Measurements from ENCODE around the gene ERBB3.

ERBB3 gene

GRCh38 chr12:56104815-56105608 lies 25.0 kb downstream of the ERBB3 start (continued):
- TF ChIP-seq TSHZ1 (tag by site-specific recombination; IDR thresholded peaks at IDR 0.05; ENCODE audit: borderline replicate concordance) (peak; percentile 14; the same call in 1 of the 2 replicates), ZNF157 (tag by site-specific recombination; IDR thresholded peaks at IDR 0.05) (no peak), HOXA7 (CRISPR knock-in tag; IDR thresholded peaks at IDR 0.05; ENCODE audit: borderline replicate concordance) (no peak), ZFP37 (tag by site-specific recombination; IDR thresholded peaks at IDR 0.05) (no peak; the same call in 1 of the 2 replicates), ZNF112 (tag by site-specific recombination; IDR thresholded peaks at IDR 0.05) (no peak), AEBP2 (tag by site-specific recombination; IDR thresholded peaks at IDR 0.05; ENCODE audit: borderline replicate concordance) (no peak), ZNF510 (tag by site-specific recombination; IDR thresholded peaks at IDR 0.05; ENCODE audit: insufficient replicate concordance) (no peak), SP7 (tag by site-specific recombination; IDR thresholded peaks at IDR 0.05) (no peak), TRIM28 (IDR thresholded peaks at IDR 0.05; ENCODE audit: borderline replicate concordance, low read length) (no peak), ZNF138 (tag by site-specific recombination; IDR thresholded peaks at IDR 0.05; ENCODE audit: borderline replicate concordance) (no peak), ZNF354C (tag by site-specific recombination; IDR thresholded peaks at IDR 0.05; ENCODE audit: borderline replicate concordance, low read depth) (no peak), PRDM10 (tag by site-specific recombination; IDR thresholded peaks at IDR 0.05) (peak; percentile 92), ZBTB6 (tag by site-specific recombination; IDR thresholded peaks at IDR 0.05) (no peak), ZNF148 (tag by site-specific recombination; IDR thresholded peaks at IDR 0.05; ENCODE audit: borderline replicate concordance) (no peak), ZNF223 (tag by site-specific recombination; IDR thresholded peaks at IDR 0.05) (peak; percentile 83), ZNF350 (tag by site-specific recombination; IDR thresholded peaks at IDR 0.05) (no peak), KLF7 (tag by site-specific recombination; IDR thresholded peaks at IDR 0.05; ENCODE audit: borderline replicate concordance) (no peak), ZNF302 (tag by site-specific recombination; IDR thresholded peaks at IDR 0.05; ENCODE audit: low read depth) (no peak), ZNF214 (tag by site-specific recombination; IDR thresholded peaks at IDR 0.05; ENCODE audit: borderline replicate concordance) (no peak), YY2 (tag by site-specific recombination; IDR thresholded peaks at IDR 0.05) (no peak), ZBTB21 (tag by site-specific recombination; IDR thresholded peaks at IDR 0.05) (no peak), ZNF416 (tag by site-specific recombination; IDR thresholded peaks at IDR 0.05) (no peak), ZNF830 (tag by site-specific recombination; IDR thresholded peaks at IDR 0.05; ENCODE audit: low read depth) (no peak), ZNF707 (tag by site-specific recombination; IDR thresholded peaks at IDR 0.05) (no peak), ZNF335 (tag by site-specific recombination; conservative IDR thresholded peaks at IDR 0.05) (peak; percentile 98), ZNF610 (tag by site-specific recombination; IDR thresholded peaks at IDR 0.05; ENCODE audit: borderline replicate concordance) (no peak), GFI1B (tag by site-specific recombination; IDR thresholded peaks at IDR 0.05) (no peak), ZBTB7A (tag by site-specific recombination; IDR thresholded peaks at IDR 0.05; ENCODE audit: low read depth) (no peak)

All from HEK293 (cell line).